Measurements from ENCODE around the gene ZNF777. TPM values are rescaled to one million over a fixed set of nuclear protein-coding genes. Genes with fewer than 3 reads are reported as not detected.

ZNF777 gene
- polyA plus RNA-seq, 2 of the 4 experiments (the other 2 are of a cell fraction), result 5.4 to 10.5 TPM

- WGBS (ENCODE audit: missing lambda C conversion rate), result 91% methylated on average over 2 of the region's 2 CpGs
- H3K27ac ChIP-seq, result no peak overlapping the region
- ATAC-seq (no peak), FAIRE-seq (no peak), DNase-seq (ENCODE audit: low read depth in 1 of 2, low spot score in 1 of 2) (no peak)
- no peaks in the 10 kb centered on the region for H3K9me3 ChIP-seq
- ChIA-PET POLR2A (no interaction called here), CTCF (no interaction called here)
- H3K4me3 ChIP-seq, result no peak overlapping the region
- no peak for TF ChIP-seq RARB (CRISPR knock-in tag; IDR thresholded peaks at IDR 0.05)
- no peak for TF ChIP-seq JUN (IDR thresholded peaks at IDR 0.05)
- TF ChIP-seq GATA3 (IDR thresholded peaks at IDR 0.05; ENCODE audit: borderline replicate concordance), result no peak
- no peak for TF ChIP-seq TP53 (CRISPR knock-in tag; IDR thresholded peaks at IDR 0.05)
- TF ChIP-seq RCOR1 (IDR thresholded peaks at IDR 0.05; ENCODE audit: low read depth, low read length), result no peak
- no peak for TF ChIP-seq MYC (IDR thresholded peaks at IDR 0.05; ENCODE audit: borderline replicate concordance, low read length)
- TF ChIP-seq FOSL2 (IDR thresholded peaks at IDR 0.05), result no peak
- no peak for TF ChIP-seq FOSL2 (CRISPR knock-in tag; IDR thresholded peaks at IDR 0.05)
- no peak for TF ChIP-seq REST (IDR thresholded peaks at IDR 0.05)
- no peak for TF ChIP-seq FOXS1 (CRISPR knock-in tag; IDR thresholded peaks at IDR 0.05)
- TF ChIP-seq MAX (IDR thresholded peaks at IDR 0.05), result no peak
- TF ChIP-seq NR3C1 (IDR thresholded peaks at IDR 0.05), result no peak
- TF ChIP-seq CHD4 (IDR thresholded peaks at IDR 0.05; ENCODE audit: borderline replicate concordance), result no peak
- TF ChIP-seq CEBPB (IDR thresholded peaks at IDR 0.05), result no peak
- TF ChIP-seq JUNB (IDR thresholded peaks at IDR 0.05), result no peak
- no peak for TF ChIP-seq POLR2AphosphoS2 (conservative IDR thresholded peaks at IDR 0.05; ENCODE audit: low read length)
- no peak overlapping the region for H3K4me2 ChIP-seq
- no peaks in the 10 kb centered on the region for H3K4me1 ChIP-seq
These were observed 33.0 kb downstream of the ZNF777 start for GRCh38 chr7:149427893-149428292.

- ChIA-PET POLR2A (no interaction called here), CTCF (interaction anchor here (0.7 to 1.3 kb wide), 2 partner anchors 23 to 1206 kb away, joined by 3 read pairs; no protein-coding TSS in a partner anchor)
- no peak for FAIRE-seq
These were observed 33.7 kb downstream of the ZNF777 start for GRCh38 chr7:149427096-149427680.

More at GRCh38 chr7:149427096-149427680, 33.7 kb downstream of the ZNF777 start:
- no peak for ATAC-seq
- Histone ChIP-seq H3K27ac (no peak overlapping the region), H3K4me2 (no peak overlapping the region), H3K4me3 (no peak overlapping the region), H3K9me3 (no peaks in the 10 kb centered on the region), H3K4me1 (no peaks in the 10 kb centered on the region)
- WGBS (ENCODE audit: missing lambda C conversion rate), result 87% methylated on average over 4 of the region's 4 CpGs
- TF ChIP-seq RARB (CRISPR knock-in tag; IDR thresholded peaks at IDR 0.05) (no peak), MYC (IDR thresholded peaks at IDR 0.05; ENCODE audit: borderline replicate concordance, low read length) (no peak), POLR2AphosphoS2 (conservative IDR thresholded peaks at IDR 0.05; ENCODE audit: low read length) (no peak), HOXA7 (CRISPR knock-in tag; IDR thresholded peaks at IDR 0.05) (no peak), JUN (IDR thresholded peaks at IDR 0.05) (no peak), EHF (CRISPR knock-in tag; IDR thresholded peaks at IDR 0.05) (no peak), NFE2L2 (conservative IDR thresholded peaks at IDR 0.05; ENCODE audit: low read length) (no peak), HOXB13 (CRISPR knock-in tag; IDR thresholded peaks at IDR 0.05; ENCODE audit: low read depth) (no peak), RFX5 (IDR thresholded peaks at IDR 0.05) (no peak), CTCF (IDR thresholded peaks at IDR 0.05) (no peak), JUNB (IDR thresholded peaks at IDR 0.05) (no peak), USF2 (IDR thresholded peaks at IDR 0.05) (no peak), KDM5A (IDR thresholded peaks at IDR 0.05) (no peak), CBX2 (IDR thresholded peaks at IDR 0.05; ENCODE audit: borderline replicate concordance, low read depth) (no peak), SMC3 (IDR thresholded peaks at IDR 0.05) (no peak), CEBPB (IDR thresholded peaks at IDR 0.05) (no peak), MAZ (IDR thresholded peaks at IDR 0.05; ENCODE audit: borderline replicate concordance, low read depth, low read length) (no peak)
- DNase-seq (ENCODE audit: low read depth in 1 of 2, low spot score in 1 of 2), result no peak
